BE2C (cell line): Measurements from ENCODE around the gene NBPF10. TPM values are rescaled to one million over a fixed set of nuclear protein-coding genes. Genes with fewer than 3 reads are reported as not detected.
"Not testable (repeated sequence)": the region's sequence is repeated elsewhere in the genome, so short reads cannot be mapped to it uniquely, and the experiment has no call there.

Experiments used
- DNase-seq: peaks from one replicate; pipeline ENCODE4 v3.0.0-alpha.2; 2020
- H3K27me3 ChIP-seq: fragments of 250-450 bp; sonication (Bioruptor Pico); 2 replicates; pipeline ENCODE4 v1.5.1; 2020; ENCODE audit warnings: mild to moderate bottlenecking
- H3K36me3 ChIP-seq: fragments of 250-450 bp; sonication (Bioruptor Pico); 2 replicates; pipeline ENCODE4 v1.5.1; 2020; ENCODE audit warnings: mild to moderate bottlenecking
- H3K4me1 ChIP-seq: fragments of 250-450 bp; sonication (Bioruptor Pico); 2 replicates; pipeline ENCODE4 v1.5.1; 2020
- H3K4me3 ChIP-seq: 2 replicates; pipeline ENCODE4 v1.5.1; 2011; ENCODE audit warnings: low read depth, low read length
- H3K9me3 ChIP-seq: fragments of 250-450 bp; sonication (Bioruptor Pico); 2 replicates; pipeline ENCODE4 v1.5.1; 2020
- polyA plus RNA-seq: library from polyadenylated mRNA; unstranded; fragments of >200 nt; gene quantifications from one replicate; pipeline ENCODE4 v1.2.1, GENCODE V29; 2012; ENCODE audit warnings: low read depth, missing spikeins; ENCODE audit not compliant: insufficient read length, insufficient read depth

Gene NBPF10
- polyA plus RNA-seq = not detected

DNA sequence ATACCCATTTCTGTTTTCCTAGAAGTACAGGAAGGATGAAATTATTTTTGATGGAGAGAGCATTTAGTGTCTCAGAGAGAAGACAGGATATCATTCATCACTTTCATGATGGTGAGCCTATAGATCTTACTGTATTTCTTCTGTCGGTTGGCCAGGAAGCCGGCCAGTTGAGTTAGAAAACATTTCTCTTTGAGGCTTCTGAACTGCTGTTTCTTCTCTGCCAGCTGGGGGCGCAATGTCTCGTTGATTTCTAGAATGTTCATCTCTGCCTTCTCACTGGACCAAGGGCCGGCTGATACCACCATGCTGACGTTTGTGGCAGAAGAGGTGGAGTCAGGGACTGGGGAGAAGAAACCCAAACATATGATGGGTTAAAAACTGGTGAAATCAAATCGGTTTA lies at the start of gene NBPF10:
NBPF10 (minus strand) TSS at position 340 of the 400 bp plus-strand sequence; CDS start at position 305, 35 bp downstream.
- H3K4me1 ChIP-seq, H3K27me3 ChIP-seq, H3K36me3 ChIP-seq, DNase-seq, H3K4me3 ChIP-seq, H3K9me3 ChIP-seq: not testable (repeated sequence)

DNA sequence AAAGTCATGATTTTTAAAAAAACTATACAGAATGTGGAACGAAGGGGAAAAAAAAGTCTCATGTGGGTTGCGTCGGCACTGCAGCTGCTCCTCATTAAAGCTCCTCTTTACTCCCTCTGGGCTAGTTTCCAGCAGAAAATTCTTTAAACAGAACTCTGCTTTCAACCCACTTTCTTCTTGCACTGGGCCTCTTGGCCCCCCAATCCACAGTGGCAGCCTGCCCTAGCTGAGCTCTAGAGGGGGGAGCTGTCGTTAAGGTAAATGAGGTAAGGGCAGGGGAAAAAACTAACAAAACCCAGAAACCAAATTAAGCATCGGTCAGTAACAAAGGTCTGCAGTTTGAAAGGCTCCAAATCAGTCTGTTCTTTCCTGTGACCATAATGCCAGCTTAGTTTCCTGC lies 29.9 kb upstream of the NBPF10 start:
- not testable (repeated sequence) for H3K4me3 ChIP-seq, H3K9me3 ChIP-seq, H3K27me3 ChIP-seq, H3K36me3 ChIP-seq, H3K4me1 ChIP-seq, DNase-seq

- H3K4me1 ChIP-seq, H3K9me3 ChIP-seq, H3K4me3 ChIP-seq, H3K36me3 ChIP-seq, DNase-seq, H3K27me3 ChIP-seq: not testable (repeated sequence)
These were observed 23.1 kb upstream of the NBPF10 start for GRCh38 chr1:146167740-146168139.

DNA sequence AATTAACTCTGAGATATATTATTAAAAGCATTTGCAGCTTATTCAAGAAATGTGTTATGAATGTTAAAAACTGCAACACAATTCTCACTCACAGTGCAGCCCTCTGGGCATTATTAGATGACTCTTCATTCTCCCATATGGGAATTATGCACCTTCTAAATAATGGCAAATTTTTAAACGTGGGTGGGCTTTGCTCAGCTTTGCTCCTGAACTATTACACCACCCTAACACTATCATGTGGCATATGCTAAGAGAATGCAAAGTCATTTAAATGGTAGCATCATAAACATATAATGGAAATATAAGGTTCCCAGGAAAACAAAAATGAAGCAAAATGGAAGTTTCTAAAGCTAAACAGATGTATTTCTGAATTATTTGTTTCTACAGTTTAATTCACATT lies 22.7 kb upstream of the NBPF10 start:
- not testable (repeated sequence) for H3K27me3 ChIP-seq, H3K9me3 ChIP-seq, H3K36me3 ChIP-seq, H3K4me3 ChIP-seq, H3K4me1 ChIP-seq, DNase-seq
